SK-N-SH (cell line): ENCODE data around the gene EAF1.

Experiments used
- CTCF ChIP-seq: fragments of 200-600 bp; sonication (generic); IDR thresholded peaks from 2 replicates; pipeline ENCODE4 v1.6.1; 2017; ENCODE audit warnings: antibody characterized with exemption, mild to moderate bottlenecking, moderate library complexity
- JUND ChIP-seq: IDR thresholded peaks from 2 replicates; pipeline ENCODE4 v1.4.0; 2012
- POLR2AphosphoS5 ChIP-seq: IDR thresholded peaks from 2 replicates; pipeline ENCODE4 v1.6.1; 2012; ENCODE audit warnings: low read depth, low read length
- RAD21 ChIP-seq: IDR thresholded peaks from 2 replicates; pipeline ENCODE4 v1.6.1; 2012; ENCODE audit warnings: mild to moderate bottlenecking, low read length
- TEAD4 ChIP-seq: IDR thresholded peaks from 2 replicates; pipeline ENCODE4 v1.4.0; 2012; ENCODE audit warnings: mild to moderate bottlenecking, borderline replicate concordance; ENCODE audit not compliant: insufficient read depth
- YY1 ChIP-seq: IDR thresholded peaks from 2 replicates; pipeline ENCODE4 v1.4.0; 2012; ENCODE audit warnings: low read depth, mild to moderate bottlenecking
- ZBTB33 ChIP-seq: IDR thresholded peaks from 2 replicates; pipeline ENCODE4 v1.4.0; 2012; ENCODE audit warnings: low read depth, borderline replicate concordance

- TF ChIP-seq JUND (no peak), CTCF (no peak), YY1 (no peak), TEAD4 (no peak), POLR2AphosphoS5 (no peak), RAD21 (no peak), ZBTB33 (no peak)
Measured at GRCh38 chr3:15387735-15388134, 39.7 kb upstream of the EAF1 start.
